Progenitor cell of endocrine pancreas (in vitro differentiated cells): ENCODE results near the gene SERINC2. TPM values are rescaled to one million over a fixed set of nuclear protein-coding genes. Genes with fewer than 3 reads are reported as not detected.

Experiments
- DNase-seq: peaks from one replicate; pipeline ENCODE4 v3.0.0; 2021; ENCODE audit warnings: low spot score; ENCODE audit not compliant: unreplicated experiment
- H3K27ac Mint-ChIP-seq: 2 replicates; pipeline ENCODE4 v1.8.0; 2021; ENCODE audit warnings: mild to moderate bottlenecking, moderate library complexity, mixed read lengths
- H3K27me3 Mint-ChIP-seq: 2 replicates; pipeline ENCODE4 v1.8.0; 2021; ENCODE audit warnings: mixed read lengths
- H3K36me3 Mint-ChIP-seq: 2 replicates; pipeline ENCODE4 v1.8.0; 2022; ENCODE audit warnings: mixed read lengths; ENCODE audit not compliant: insufficient read depth
- H3K4me1 Mint-ChIP-seq: 2 replicates; pipeline ENCODE4 v1.8.0; 2021; ENCODE audit warnings: low read depth, mixed read lengths
- H3K4me3 Mint-ChIP-seq: 2 replicates; pipeline ENCODE4 v1.8.0; 2021; ENCODE audit warnings: low read depth, mild to moderate bottlenecking, moderate library complexity, mixed read lengths
- H3K9me3 Mint-ChIP-seq: 2 replicates; pipeline ENCODE4 v1.8.0; 2021; ENCODE audit warnings: low read depth, mixed read lengths
- CTCF ChIP-seq: fragments of 200-600 bp; sonication (generic); IDR thresholded peaks from one replicate; pipeline ENCODE4 v1.5.0; 2021; ENCODE audit warnings: antibody characterized with exemption, mild to moderate bottlenecking; ENCODE audit not compliant: unreplicated experiment
- total RNA-seq: library from RNA; stranded (reverse); gene quantifications from 2 replicates; pipeline ENCODE4 v1.2.1, GENCODE V29; 2021

The SERINC2 gene
- total RNA-seq, 1 donor from 2014 or later = 65.7 TPM

DNA sequence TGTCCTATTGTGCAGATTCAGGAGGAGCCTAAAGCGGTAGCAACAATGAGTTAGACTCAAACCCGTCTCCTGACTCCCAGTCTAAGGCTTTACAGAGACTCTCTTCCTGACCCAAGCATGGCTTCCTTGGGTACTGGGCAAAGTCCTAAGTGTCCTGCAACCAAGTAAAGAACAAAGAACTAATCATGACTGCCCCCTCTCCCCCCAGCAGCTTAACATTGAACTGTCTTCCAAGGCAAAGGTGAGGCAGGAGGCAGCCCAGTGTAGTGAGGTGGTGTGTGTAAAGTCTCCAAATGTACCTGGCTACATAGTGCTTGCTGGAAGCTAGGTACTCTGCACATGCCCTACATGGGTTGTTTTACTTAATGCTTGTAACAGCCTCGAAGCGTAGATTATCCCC lies 42.4 kb upstream of the SERINC2 start:
- Mint-ChIP-seq H3K36me3 (peaks cover 1% of the 10 kb centered on the region), H3K27ac (no peak overlapping the region), H3K9me3 (no peaks in the 10 kb centered on the region), H3K27me3 (peaks cover 5% of the 10 kb centered on the region), H3K4me1 (peaks cover 16% of the 10 kb centered on the region), H3K4me3 (no peak overlapping the region)
- no peak for TF ChIP-seq CTCF
- DNase-seq = no peak

DNA sequence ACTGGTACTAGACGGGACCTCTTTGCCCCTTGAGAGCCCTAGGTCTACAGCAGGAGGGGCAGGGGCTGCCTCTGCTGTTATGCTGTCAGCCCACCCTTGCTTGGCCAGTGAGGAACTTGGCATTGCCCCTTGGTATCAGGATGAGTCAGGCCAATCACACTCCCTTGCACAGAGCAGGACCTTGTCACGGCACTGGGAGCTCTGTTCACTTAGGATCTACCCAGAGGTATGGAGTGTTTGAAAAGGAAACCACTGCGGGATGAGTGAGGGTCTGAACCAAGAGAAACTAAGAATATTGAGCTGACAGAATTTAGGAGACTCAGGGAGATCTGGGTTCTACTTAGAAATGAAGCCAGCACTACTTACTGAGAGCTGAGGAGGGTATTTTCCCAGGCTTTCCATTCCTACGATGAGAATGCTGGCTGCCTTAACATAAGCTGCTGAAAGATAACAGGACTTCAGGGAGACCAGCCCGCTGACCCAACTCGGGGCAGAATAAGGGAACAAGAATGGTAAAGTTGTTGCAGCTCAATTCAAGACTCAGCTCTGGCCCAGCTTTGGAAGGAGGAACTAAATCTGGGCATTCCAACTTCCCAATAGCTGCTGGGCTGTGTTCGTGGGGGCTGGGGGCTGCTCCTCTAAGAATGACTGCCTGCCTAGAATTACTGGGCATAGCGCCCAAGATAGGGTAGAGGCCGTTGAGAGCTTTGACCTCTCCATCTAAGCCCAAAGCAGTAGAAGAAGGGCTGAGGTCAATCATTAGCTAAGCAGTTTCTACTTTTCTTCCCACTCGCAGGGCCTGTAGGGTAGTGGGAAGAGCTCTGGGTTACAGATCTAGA lies 41.7 kb upstream of the SERINC2 start:
- TF ChIP-seq CTCF = no peak
- DNase-seq = no peak
- Mint-ChIP-seq H3K27me3 (peaks cover 5% of the 10 kb centered on the region), H3K36me3 (no peaks in the 10 kb centered on the region), H3K27ac (no peak overlapping the region), H3K4me1 (peaks cover 16% of the 10 kb centered on the region), H3K9me3 (no peaks in the 10 kb centered on the region), H3K4me3 (no peak overlapping the region)

- DNase-seq = no peak
- peaks cover 16% of the 10 kb centered on the region for H3K4me1 Mint-ChIP-seq
- peaks cover 5% of the 10 kb centered on the region for H3K27me3 Mint-ChIP-seq
- TF ChIP-seq CTCF = no peak
- no peaks in the 10 kb centered on the region for H3K9me3 Mint-ChIP-seq
- H3K36me3 Mint-ChIP-seq = no peaks in the 10 kb centered on the region
- no peak overlapping the region for H3K27ac Mint-ChIP-seq
- H3K4me3 Mint-ChIP-seq = peak overlapping the region; percentile 20
These were observed 41.0 kb upstream of the SERINC2 start for GRCh38 chr1:31372051-31372450.

DNA sequence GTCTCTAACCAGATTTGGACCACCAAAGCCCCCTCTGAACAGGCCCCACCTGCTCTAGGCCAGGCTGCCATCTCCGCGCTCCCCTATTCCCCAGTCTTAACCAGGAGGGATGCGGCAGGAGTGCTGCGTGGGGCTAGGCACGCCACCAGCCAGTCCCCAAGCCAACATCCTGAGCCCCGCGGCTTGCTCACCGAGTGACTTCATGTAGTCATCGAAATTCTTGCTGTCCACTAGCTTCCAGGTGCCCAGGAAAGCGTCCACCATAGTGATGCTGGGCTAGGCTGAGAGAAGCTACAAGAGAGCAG lies 40.3 kb upstream of the SERINC2 start:
- TF ChIP-seq CTCF = no peak
- H3K27me3 Mint-ChIP-seq = peaks cover 5% of the 10 kb centered on the region
- H3K27ac Mint-ChIP-seq = peak overlapping the region; percentile 38
- H3K36me3 Mint-ChIP-seq = no peaks in the 10 kb centered on the region
- DNase-seq = no peak
- H3K4me1 Mint-ChIP-seq = peaks cover 18% of the 10 kb centered on the region
- peak overlapping the region; percentile 23 for H3K4me3 Mint-ChIP-seq
- H3K9me3 Mint-ChIP-seq = no peaks in the 10 kb centered on the region

- peak; percentile 75 for DNase-seq
- H3K9me3 Mint-ChIP-seq = no peaks in the 10 kb centered on the region
- peak within 1 kb of the TSS; percentile 72 for H3K4me3 Mint-ChIP-seq
- H3K4me1 Mint-ChIP-seq = peaks cover 18% of the 10 kb centered on the region
- peak; percentile 6 for TF ChIP-seq CTCF
- no peaks in the 10 kb centered on the region for H3K36me3 Mint-ChIP-seq
- H3K27me3 Mint-ChIP-seq = peaks cover 5% of the 10 kb centered on the region
- peak within 1 kb of the TSS; percentile 96 for H3K27ac Mint-ChIP-seq
These were observed 39.7 kb upstream of the SERINC2 start, which contains the start of gene FABP3 for GRCh38 chr1:31373056-31373896. Gene FABP3 (minus strand): TSS chr1:31373076. CDS start chr1:31373014, 62 bp downstream.
